Measurements from ENCODE around the gene PDIA4. TPM values are rescaled to one million over a fixed set of nuclear protein-coding genes. Genes with fewer than 3 reads are reported as not detected.

PDIA4 gene, protein sequence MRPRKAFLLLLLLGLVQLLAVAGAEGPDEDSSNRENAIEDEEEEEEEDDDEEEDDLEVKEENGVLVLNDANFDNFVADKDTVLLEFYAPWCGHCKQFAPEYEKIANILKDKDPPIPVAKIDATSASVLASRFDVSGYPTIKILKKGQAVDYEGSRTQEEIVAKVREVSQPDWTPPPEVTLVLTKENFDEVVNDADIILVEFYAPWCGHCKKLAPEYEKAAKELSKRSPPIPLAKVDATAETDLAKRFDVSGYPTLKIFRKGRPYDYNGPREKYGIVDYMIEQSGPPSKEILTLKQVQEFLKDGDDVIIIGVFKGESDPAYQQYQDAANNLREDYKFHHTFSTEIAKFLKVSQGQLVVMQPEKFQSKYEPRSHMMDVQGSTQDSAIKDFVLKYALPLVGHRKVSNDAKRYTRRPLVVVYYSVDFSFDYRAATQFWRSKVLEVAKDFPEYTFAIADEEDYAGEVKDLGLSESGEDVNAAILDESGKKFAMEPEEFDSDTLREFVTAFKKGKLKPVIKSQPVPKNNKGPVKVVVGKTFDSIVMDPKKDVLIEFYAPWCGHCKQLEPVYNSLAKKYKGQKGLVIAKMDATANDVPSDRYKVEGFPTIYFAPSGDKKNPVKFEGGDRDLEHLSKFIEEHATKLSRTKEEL
- total RNA-seq, result 290 and 300 TPM in 2 replicates

DNA sequence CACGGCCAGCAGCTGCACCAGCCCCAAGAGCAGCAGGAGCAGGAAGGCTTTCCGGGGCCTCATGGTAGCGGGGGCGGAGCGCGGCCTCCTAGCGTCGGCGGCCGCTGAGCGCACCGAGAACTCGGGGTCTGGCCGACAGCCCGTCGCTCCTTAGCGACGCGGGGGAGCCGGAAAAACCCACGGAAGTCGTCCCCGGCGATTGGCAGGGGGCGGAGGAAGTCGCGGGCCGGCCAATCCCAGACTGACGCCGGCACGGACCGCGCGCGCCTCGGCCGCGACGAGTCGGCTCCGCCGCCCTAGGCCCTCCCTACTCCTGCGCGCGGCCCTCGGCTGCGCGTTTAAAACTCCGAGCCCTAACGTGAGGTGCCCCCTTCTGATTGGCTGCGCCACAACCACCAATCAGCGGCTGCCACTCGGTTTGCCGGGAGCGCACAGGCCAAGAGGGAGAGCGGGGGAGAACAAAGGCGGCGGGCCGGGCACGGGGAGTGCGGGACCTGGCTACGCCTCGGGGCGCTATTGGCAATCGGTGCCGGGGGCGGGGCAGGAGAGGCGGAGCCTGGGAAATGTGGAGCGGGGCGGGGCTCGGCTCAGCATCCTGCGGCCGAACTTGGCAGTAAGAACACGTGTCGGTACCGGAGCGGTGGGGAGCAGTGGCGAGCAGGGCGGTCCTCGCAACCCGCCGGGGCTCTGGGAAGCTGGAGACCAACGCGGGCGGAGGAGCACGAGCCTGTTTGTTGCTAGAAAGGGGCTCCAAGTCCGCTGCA is at the start of gene PDIA4:
Gene PDIA4, minus strand, starts transcription at position 160 of the 764 bp plus-strand sequence. Its CDS starts 97 bp downstream, at position 63.

Other genes starting within 250 kb of the PDIA4 start
- 6.2 and 8.0 TPM in 2 replicates for gene EZH2, start 144.2 kb downstream of the PDIA4 start, total RNA-seq
- 5.3 and 7.6 TPM in 2 replicates for gene ZNF786, start 62.2 kb upstream of the PDIA4 start, total RNA-seq
- 1.5 and 2.7 TPM in 2 replicates for gene ZNF425, start 97.8 kb upstream of the PDIA4 start, total RNA-seq
- 6.0 and 7.6 TPM in 2 replicates for gene ZNF398, start 118.9 kb upstream of the PDIA4 start, total RNA-seq
- 23.6 and 27.3 TPM in 2 replicates for gene ZNF282, start 167.0 kb upstream of the PDIA4 start, total RNA-seq
- gene ZNF212, start 211.1 kb upstream of the PDIA4 start, total RNA-seq, result 4.2 and 4.7 TPM in 2 replicates
- 4.8 and 5.6 TPM in 2 replicates for gene ZNF783, start 233.7 kb upstream of the PDIA4 start, total RNA-seq

Measured in dermis lymphatic vessel endothelial cell (primary cell).